RCC 7860 (cell line): ENCODE data around the gene CCM2.

Experiments used
- DNase-seq: peaks from one replicate; pipeline ENCODE4 v3.0.0-alpha.2; 2015; ENCODE audit warnings: low spot score
- FAIRE-seq: peaks from 2 replicates; lab custom pipeline; 2012; peaks lifted over from hg19 to GRCh38; lab: Jason Lieb, UNC

The CCM2 gene

GRCh38 chr7:45000093-45001032 lies at the start of gene CCM2:
Gene CCM2, plus strand, starts transcription at chr7:45000201. Its CDS starts 133 bp downstream, at chr7:45000334.
- DNase-seq (no peak), FAIRE-seq (no peak)

- FAIRE-seq, result no peak
- DNase-seq, result no peak
These were observed 46.8 kb upstream of the CCM2 start for GRCh38 chr7:44953156-44953555.

- no peak for DNase-seq
- no peak for FAIRE-seq
These were observed 44.3 kb upstream of the CCM2 start for GRCh38 chr7:44955733-44956132.

- DNase-seq (no peak), FAIRE-seq (no peak)
These were observed 43.7 kb upstream of the CCM2 start for GRCh38 chr7:44956157-44956766.

GRCh38 chr7:44958645-44959344 lies 41.2 kb upstream of the CCM2 start:
- DNase-seq (no peak), FAIRE-seq (no peak)

- FAIRE-seq (no peak), DNase-seq (no peak)
These were observed 40.5 kb upstream of the CCM2 start for GRCh38 chr7:44959433-44959951.

- FAIRE-seq, result no peak
- DNase-seq, result no peak
These were observed 39.9 kb upstream of the CCM2 start for GRCh38 chr7:44960011-44960580.

- no peak for DNase-seq
- FAIRE-seq, result no peak
These were observed 38.0 kb upstream of the CCM2 start for GRCh38 chr7:44961844-44962482.

GRCh38 chr7:44962483-44963251 lies 37.3 kb upstream of the CCM2 start:
- DNase-seq (no peak), FAIRE-seq (no peak)

GRCh38 chr7:44963364-44964290 lies 36.4 kb upstream of the CCM2 start:
- no peak for FAIRE-seq

GRCh38 chr7:44964384-44964830 lies 35.6 kb upstream of the CCM2 start:
- FAIRE-seq (no peak), DNase-seq (no peak)

More at GRCh38 chr7:44963364-44964290, 36.4 kb upstream of the CCM2 start:
- DNase-seq, result no peak

- DNase-seq (no peak), FAIRE-seq (no peak)
These were observed 35.1 kb upstream of the CCM2 start for GRCh38 chr7:44964831-44965440.

GRCh38 chr7:44965441-44965903 lies 34.5 kb upstream of the CCM2 start:
- no peak for DNase-seq
- no peak for FAIRE-seq

- FAIRE-seq (no peak), DNase-seq (no peak)
These were observed 33.9 kb upstream of the CCM2 start for GRCh38 chr7:44965937-44966730.

- FAIRE-seq (no peak), DNase-seq (no peak)
These were observed 33.1 kb upstream of the CCM2 start for GRCh38 chr7:44966731-44967538.
